Stimulated activated CD8-positive, alpha-beta memory T cell treated with anti-CD3 and anti-CD28 coated beads, Interleukin-7, amount 100 ng/mL, for 24 hours (primary cell): ENCODE results near the gene HELZ.

ENCODE experiments used
- DNase-seq: peaks from one replicate; pipeline ENCODE4 v3.0.0-alpha.2; 2020; ENCODE audit warnings: low read depth

Gene HELZ

DNA sequence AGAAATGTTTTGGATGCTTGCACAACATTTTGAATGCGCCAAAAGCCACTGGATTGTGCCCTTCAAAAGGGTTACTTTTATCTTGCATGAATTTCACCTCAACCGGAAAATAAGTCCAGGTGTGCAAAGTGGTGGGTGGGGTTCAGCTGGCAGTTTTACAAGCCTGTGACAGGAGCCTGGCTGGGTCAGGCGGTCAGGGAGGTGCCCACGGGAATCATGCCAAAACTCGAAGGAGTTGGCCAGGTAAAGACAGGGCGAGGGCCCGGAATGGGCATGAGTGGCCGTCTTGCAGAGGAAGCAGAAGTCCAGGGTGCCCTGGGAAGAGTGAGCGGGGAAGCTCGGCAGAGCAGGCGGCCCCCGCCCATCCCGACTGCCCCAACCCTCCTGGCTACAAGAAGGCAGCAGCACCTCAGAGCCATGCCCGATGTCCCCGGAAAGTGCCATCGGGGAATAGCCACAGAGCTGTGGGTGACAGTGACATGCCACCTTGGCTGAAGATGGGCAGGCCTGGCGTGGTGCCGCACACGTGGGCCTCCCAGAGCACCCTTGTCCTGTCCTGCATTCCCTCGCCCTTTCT is 219.7 kb downstream of the HELZ start:
- no peak for DNase-seq

DNA sequence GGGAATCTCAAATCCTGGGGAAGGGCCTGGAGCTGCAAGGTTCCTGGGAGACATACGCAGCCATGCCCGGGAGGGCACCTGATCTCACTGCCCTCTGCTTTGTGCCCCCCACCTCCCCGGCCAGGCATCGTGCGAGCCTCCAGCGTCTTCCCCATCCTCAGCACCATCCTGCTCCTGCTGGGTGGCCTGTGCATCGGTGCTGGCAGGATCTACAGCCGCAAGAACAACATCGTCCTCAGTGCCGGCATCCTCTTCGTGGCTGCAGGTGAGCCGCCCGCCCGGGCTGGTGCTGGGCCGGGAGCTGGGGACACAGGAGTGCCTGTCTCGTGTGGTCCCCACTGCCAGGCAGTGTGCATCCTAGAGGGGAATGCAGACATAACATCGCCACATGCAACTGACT is 220.3 kb downstream of the HELZ start:
- no peak for DNase-seq

DNA sequence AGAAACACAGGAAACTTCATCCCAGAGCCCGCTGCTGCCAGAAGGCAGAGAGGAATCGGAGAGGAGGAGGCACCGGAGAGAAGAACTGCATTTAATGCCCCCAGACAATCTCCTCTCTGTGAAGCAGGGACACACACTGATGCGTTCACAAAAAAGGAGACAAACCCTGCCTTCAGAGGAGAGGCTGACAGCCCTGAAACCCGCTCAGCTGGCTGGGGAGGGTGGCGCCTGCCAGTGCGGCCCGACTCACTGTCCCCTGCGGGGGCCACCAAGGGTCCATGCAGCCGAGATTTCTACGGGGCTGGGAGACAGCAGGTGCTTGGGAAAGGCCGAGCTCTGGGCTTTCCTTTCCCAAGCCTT is 222.6 kb downstream of the HELZ start:
- no peak for DNase-seq

DNA sequence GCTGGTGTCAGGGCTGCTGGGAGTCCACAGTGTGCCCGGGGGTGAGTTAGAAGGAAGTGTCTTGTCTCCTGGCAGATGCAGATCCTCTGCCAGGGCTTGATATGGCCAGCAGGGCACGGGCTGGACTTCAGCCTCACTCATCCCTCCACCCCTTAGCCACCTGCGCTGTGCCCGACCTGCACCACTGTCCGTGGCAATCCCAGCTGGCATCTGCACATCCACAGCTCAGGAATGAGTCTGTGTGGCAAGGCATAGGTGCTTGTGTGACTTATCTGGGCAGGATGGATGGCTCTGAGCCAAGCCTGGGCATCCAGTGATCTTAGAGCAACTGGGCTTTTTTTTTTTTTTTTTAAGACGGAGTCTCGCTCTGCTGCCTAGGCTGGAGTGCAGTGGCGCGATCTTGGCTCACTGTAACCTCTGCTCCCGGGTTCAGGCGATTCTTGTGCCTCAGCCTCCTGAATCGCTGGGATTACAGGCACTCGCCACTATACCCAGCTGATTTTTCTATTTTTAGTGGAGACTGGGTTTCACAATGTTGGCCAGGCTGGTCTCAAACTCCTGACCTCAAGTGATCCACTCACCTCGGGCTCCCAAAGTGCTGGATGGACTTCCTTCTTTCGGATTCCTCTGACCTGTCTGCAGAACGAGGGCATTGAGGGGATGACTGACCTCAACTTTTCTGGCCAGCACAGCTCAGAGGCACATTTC is 223.1 kb downstream of the HELZ start:
- DNase-seq, result no peak

DNA sequence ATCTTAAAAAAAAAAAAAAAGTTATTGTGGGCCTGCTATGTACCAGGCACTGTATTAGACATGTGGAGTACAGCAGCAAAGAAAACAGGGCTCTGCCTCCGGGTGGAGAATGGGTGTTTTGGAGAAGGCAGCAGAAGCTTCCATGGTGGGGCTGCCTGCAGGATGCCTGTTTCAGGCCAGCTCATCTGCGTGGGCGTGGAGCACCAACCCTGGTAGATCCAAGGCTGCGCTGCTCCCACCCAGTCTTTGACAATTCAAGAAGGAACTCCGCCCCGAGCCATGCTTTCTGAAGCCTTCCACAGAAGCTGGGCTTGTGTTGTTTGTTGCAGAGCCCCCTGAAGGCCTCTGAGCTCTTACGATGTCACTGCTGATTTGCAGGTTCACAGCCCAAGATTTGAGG is 223.8 kb downstream of the HELZ start:
- no peak for DNase-seq
